WTC11 (cell line): Measurements from ENCODE around the gene SUPT3H. TPM values are rescaled to one million over a fixed set of nuclear protein-coding genes. Genes with fewer than 3 reads are reported as not detected.

ENCODE experiments used
- ATAC-seq: fragments of 200-7000 bp; cut with Tn5 transposase; 2 replicates; pipeline ENCODE4 v1.10.0; 2021; ENCODE audit warnings: mild to moderate bottlenecking, moderate library complexity
- CTCF ChIA-PET: fragments of 300-600 bp; sonication (Branson Sonifier 250); formaldehyde crosslinking; loops from one replicate; lab custom pipeline; 2021; ENCODE audit warnings: antibody characterized with exemption; lab: Charles Lee
- POLR2A ChIA-PET: fragments of 350-600 bp; sonication (Branson Sonifier 250); formaldehyde crosslinking; loops from one replicate; lab custom pipeline; 2021; ENCODE audit warnings: antibody characterized with exemption; lab: Charles Lee
- DNase-seq: peaks from one replicate; pipeline ENCODE4 v3.0.0; 2021; ENCODE audit warnings: low spot score
- H3K27ac Mint-ChIP-seq: 2 replicates; pipeline ENCODE4 v1.8.0; 2021; ENCODE audit warnings: mixed read lengths
- H3K27me3 Mint-ChIP-seq: 2 replicates; pipeline ENCODE4 v1.8.0; 2021; ENCODE audit warnings: low read depth, mild to moderate bottlenecking, moderate library complexity, mixed read lengths
- H3K36me3 Mint-ChIP-seq: 2 replicates; pipeline ENCODE4 v1.8.0; 2021; ENCODE audit warnings: mixed read lengths
- H3K4me1 Mint-ChIP-seq: 2 replicates; pipeline ENCODE4 v1.8.0; 2022; ENCODE audit warnings: mixed read lengths
- H3K4me3 Mint-ChIP-seq: 2 replicates; pipeline ENCODE4 v1.8.0; 2021; ENCODE audit warnings: mild to moderate bottlenecking, moderate library complexity, mixed read lengths
- H3K9me3 Mint-ChIP-seq: 2 replicates; pipeline ENCODE4 v1.8.0; 2021; ENCODE audit warnings: mixed read lengths
- CBFB ChIP-seq: sonication (generic); formaldehyde crosslinking; IDR thresholded peaks from 2 replicates; pipeline ENCODE4 v1.8.1; 2022; ENCODE audit warnings: mild to moderate bottlenecking, low read depth, missing genetic modification reagents
- CREM ChIP-seq: sonication (generic); formaldehyde crosslinking; IDR thresholded peaks from 2 replicates; pipeline ENCODE4 v1.8.1; 2022; ENCODE audit warnings: mild to moderate bottlenecking, missing genetic modification reagents, moderate library complexity
- ELF4 ChIP-seq: sonication (generic); formaldehyde crosslinking; IDR thresholded peaks from 2 replicates; pipeline ENCODE4 v1.8.1; 2022; ENCODE audit warnings: low read depth, mild to moderate bottlenecking, moderate library complexity, missing genetic modification reagents
- EMX1 ChIP-seq: fragments of 250-450 bp; sonication (Bioruptor Pico); IDR thresholded peaks from 2 replicates; pipeline ENCODE4 v1.8.0; 2021; ENCODE audit warnings: mild to moderate bottlenecking
- HMGA2 ChIP-seq: fragments of 250-450 bp; sonication (Bioruptor Pico); IDR thresholded peaks from 2 replicates; pipeline ENCODE4 v1.4.0; 2021; ENCODE audit warnings: mild to moderate bottlenecking, moderate library complexity
- JUN ChIP-seq: sonication (generic); formaldehyde crosslinking; IDR thresholded peaks from 2 replicates; pipeline ENCODE4 v1.8.0; 2023; ENCODE audit warnings: mild to moderate bottlenecking, missing genetic modification reagents
- NR3C1 ChIP-seq: sonication (generic); formaldehyde crosslinking; conservative IDR thresholded peaks from 2 replicates; pipeline ENCODE4 v1.8.1; 2023; ENCODE audit warnings: low read depth, mild to moderate bottlenecking, missing genetic modification reagents
- SP1 ChIP-seq: sonication (generic); formaldehyde crosslinking; conservative IDR thresholded peaks from 2 replicates; pipeline ENCODE4 v1.8.1; 2022; ENCODE audit warnings: missing genetic modification reagents
- ZNF121 ChIP-seq: sonication (generic); formaldehyde crosslinking; IDR thresholded peaks from 2 replicates; pipeline ENCODE4 v1.8.0; 2023; ENCODE audit warnings: missing genetic modification reagents
- total RNA-seq: library from RNA; stranded (reverse); gene quantifications from 3 replicates; pipeline ENCODE4 v1.2.3, GENCODE V29; 2021
- TF ChIP-seq, protein P1 (sequence below): sonication (generic); formaldehyde crosslinking; IDR thresholded peaks from 2 replicates; pipeline ENCODE4 v1.8.1; 2022; ENCODE audit warnings: low read depth, mild to moderate bottlenecking, moderate library complexity, missing genetic modification reagents, borderline replicate concordance
- TF ChIP-seq, protein P2 (sequence below): fragments of 250-450 bp; sonication (Bioruptor Pico); IDR thresholded peaks from 2 replicates; pipeline ENCODE4 v2.1.2; 2022; ENCODE audit warnings: mild to moderate bottlenecking, moderate library complexity
- TF ChIP-seq, protein P3 (sequence below): sonication (generic); formaldehyde crosslinking; IDR thresholded peaks from 2 replicates; pipeline ENCODE4 v1.8.1; 2022; ENCODE audit warnings: low read depth, missing genetic modification reagents, borderline replicate concordance
- TF ChIP-seq, protein P4 (sequence below): sonication (generic); formaldehyde crosslinking; IDR thresholded peaks from 2 replicates; pipeline ENCODE4 v1.8.1; 2022; ENCODE audit warnings: mild to moderate bottlenecking, moderate library complexity, missing genetic modification reagents
- TF ChIP-seq, protein P5 (sequence below): sonication (generic); formaldehyde crosslinking; IDR thresholded peaks from 2 replicates; pipeline ENCODE4 v1.8.0; 2022; ENCODE audit warnings: mild to moderate bottlenecking, missing genetic modification reagents
- TF ChIP-seq, protein P6 (sequence below): fragments of 250-450 bp; sonication (Bioruptor Pico); conservative IDR thresholded peaks from 2 replicates; pipeline ENCODE4 v1.9.0; 2021; ENCODE audit warnings: mild to moderate bottlenecking

The SUPT3H gene
- total RNA-seq, 1 experiment from 2014 or later: 15.3 TPM

DNA sequence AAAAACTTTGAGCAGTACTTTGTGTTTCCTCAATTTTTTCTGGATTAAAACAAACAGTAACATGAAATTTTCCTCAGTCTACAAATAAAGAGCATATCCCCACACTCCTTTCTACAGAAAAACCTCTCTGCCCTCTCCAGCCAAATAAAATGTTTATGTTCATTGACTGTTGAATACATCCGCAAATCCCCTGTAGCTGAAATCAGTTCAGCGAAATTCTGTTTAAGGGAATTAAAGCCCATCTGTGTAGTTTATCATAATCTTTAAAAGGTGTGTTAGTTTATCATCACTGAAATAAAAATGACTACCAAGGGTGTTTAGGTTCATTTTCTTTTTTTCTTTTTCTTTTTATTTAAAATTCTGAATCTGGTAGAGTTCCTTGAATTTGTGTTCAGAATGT is 207.4 kb downstream of the SUPT3H start:
- no peak for DNase-seq
- H3K4me3 Mint-ChIP-seq: no peak overlapping the region
- peaks cover 3% of the 10 kb centered on the region; the same call in 1 of the 2 replicates for H3K9me3 Mint-ChIP-seq
- ATAC-seq: no peak
- POLR2A ChIA-PET: no interaction called here
- peaks cover 16% of the 10 kb centered on the region for H3K4me1 Mint-ChIP-seq
- no peaks in the 10 kb centered on the region for H3K27me3 Mint-ChIP-seq
- CTCF ChIA-PET: no interaction called here
- no peak overlapping the region for H3K27ac Mint-ChIP-seq
- no peaks in the 10 kb centered on the region for H3K36me3 Mint-ChIP-seq
- TF ChIP-seq, protein P1, sequence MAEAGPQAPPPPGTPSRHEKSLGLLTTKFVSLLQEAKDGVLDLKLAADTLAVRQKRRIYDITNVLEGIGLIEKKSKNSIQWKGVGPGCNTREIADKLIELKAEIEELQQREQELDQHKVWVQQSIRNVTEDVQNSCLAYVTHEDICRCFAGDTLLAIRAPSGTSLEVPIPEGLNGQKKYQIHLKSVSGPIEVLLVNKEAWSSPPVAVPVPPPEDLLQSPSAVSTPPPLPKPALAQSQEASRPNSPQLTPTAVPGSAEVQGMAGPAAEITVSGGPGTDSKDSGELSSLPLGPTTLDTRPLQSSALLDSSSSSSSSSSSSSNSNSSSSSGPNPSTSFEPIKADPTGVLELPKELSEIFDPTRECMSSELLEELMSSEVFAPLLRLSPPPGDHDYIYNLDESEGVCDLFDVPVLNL (CRISPR knock-in tag): no peak
- TF ChIP-seq NR3C1 (no peak), SP1 (CRISPR knock-in tag) (no peak), CBFB (CRISPR knock-in tag) (no peak), CREM (CRISPR knock-in tag) (no peak), JUN (no peak), EMX1 (no peak), ELF4 (CRISPR knock-in tag) (no peak), HMGA2 (CRISPR knock-in tag) (no peak)
- TF ChIP-seq, protein P2, sequence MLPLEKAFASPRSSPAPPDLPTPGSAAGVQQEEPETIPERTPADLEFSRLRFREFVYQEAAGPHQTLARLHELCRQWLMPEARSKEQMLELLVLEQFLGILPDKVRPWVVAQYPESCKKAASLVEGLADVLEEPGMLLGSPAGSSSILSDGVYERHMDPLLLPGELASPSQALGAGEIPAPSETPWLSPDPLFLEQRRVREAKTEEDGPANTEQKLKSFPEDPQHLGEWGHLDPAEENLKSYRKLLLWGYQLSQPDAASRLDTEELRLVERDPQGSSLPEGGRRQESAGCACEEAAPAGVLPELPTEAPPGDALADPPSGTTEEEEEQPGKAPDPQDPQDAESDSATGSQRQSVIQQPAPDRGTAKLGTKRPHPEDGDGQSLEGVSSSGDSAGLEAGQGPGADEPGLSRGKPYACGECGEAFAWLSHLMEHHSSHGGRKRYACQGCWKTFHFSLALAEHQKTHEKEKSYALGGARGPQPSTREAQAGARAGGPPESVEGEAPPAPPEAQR (CRISPR knock-in tag): no peak
- TF ChIP-seq, protein P3, sequence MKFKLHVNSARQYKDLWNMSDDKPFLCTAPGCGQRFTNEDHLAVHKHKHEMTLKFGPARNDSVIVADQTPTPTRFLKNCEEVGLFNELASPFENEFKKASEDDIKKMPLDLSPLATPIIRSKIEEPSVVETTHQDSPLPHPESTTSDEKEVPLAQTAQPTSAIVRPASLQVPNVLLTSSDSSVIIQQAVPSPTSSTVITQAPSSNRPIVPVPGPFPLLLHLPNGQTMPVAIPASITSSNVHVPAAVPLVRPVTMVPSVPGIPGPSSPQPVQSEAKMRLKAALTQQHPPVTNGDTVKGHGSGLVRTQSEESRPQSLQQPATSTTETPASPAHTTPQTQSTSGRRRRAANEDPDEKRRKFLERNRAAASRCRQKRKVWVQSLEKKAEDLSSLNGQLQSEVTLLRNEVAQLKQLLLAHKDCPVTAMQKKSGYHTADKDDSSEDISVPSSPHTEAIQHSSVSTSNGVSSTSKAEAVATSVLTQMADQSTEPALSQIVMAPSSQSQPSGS (CRISPR knock-in tag): no peak
- TF ChIP-seq, protein P4, sequence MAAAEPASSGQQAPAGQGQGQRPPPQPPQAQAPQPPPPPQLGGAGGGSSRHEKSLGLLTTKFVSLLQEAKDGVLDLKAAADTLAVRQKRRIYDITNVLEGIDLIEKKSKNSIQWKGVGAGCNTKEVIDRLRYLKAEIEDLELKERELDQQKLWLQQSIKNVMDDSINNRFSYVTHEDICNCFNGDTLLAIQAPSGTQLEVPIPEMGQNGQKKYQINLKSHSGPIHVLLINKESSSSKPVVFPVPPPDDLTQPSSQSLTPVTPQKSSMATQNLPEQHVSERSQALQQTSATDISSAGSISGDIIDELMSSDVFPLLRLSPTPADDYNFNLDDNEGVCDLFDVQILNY (CRISPR knock-in tag): no peak
- TF ChIP-seq, protein P5, sequence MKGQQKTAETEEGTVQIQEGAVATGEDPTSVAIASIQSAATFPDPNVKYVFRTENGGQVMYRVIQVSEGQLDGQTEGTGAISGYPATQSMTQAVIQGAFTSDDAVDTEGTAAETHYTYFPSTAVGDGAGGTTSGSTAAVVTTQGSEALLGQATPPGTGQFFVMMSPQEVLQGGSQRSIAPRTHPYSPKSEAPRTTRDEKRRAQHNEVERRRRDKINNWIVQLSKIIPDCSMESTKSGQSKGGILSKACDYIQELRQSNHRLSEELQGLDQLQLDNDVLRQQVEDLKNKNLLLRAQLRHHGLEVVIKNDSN (CRISPR knock-in tag): no peak
- TF ChIP-seq, protein P6, sequence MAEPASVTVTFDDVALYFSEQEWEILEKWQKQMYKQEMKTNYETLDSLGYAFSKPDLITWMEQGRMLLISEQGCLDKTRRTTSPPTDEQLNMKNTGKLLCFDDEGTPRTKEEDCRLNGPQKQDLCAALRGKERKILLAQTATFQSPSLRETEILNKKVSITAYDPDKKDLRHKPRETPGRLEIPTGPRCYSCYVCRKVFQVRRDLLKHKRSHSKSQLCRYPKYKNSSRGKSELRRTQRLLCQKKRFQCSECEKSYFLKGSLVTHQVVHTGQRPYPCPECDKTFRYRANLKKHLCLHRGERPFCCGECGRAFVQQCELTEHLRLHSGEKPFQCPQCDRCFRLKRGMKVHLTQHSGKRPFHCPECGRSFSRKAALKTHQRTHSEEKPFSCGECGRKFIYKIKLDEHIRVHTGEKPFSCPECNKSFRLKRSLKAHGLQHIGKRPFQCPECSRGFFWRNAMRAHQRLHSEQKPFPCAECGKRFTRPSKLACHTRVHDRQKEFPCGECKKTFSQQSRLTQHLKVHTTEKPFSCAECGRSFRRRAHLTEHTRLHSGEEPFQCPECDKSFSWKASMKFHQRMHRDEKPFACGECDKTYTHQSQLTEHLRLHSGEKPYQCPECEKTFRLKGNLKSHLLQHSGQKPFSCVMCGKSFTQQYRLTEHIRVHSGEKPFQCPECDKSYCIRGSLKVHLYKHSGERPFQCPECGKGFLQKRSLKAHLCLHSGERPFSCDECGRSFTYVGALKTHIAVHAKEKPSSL (CRISPR knock-in tag): no peak
- TF ChIP-seq, all 79 proteins: peak for 0

DNA sequence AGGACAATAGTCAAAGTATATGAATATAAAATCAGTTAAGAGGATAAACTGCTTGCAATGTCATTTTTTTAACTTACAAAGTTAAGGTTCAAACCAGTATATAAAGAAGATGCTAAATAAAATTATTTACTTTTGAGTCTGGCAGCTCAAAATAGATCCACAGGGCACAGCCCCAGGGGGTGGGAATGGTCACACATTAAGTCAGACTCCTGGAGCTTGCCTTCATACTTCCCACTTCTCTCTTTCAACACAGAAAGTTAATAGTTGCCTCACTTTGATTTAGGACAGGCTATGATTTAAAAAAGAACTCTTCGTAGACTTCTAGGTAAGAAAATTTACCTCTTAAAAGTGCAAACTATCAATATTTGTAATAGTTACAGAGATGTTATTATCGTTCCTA is 207.9 kb downstream of the SUPT3H start:
- no peak overlapping the region for H3K27ac Mint-ChIP-seq
- H3K9me3 Mint-ChIP-seq: no peaks in the 10 kb centered on the region
- peaks cover 13% of the 10 kb centered on the region for H3K4me1 Mint-ChIP-seq
- H3K4me3 Mint-ChIP-seq: no peak overlapping the region
- ChIA-PET CTCF (no interaction called here), POLR2A (no interaction called here)
- no peak for DNase-seq
- ATAC-seq: no peak
- H3K27me3 Mint-ChIP-seq: no peaks in the 10 kb centered on the region
- no peak for TF ChIP-seq ZNF121 (CRISPR knock-in tag)
- no peaks in the 10 kb centered on the region for H3K36me3 Mint-ChIP-seq
